SK-N-SH (cell line): ENCODE results near the gene ZDHHC7. TPM values are rescaled to one million over a fixed set of nuclear protein-coding genes. Genes with fewer than 3 reads are reported as not detected.

Experiments used
- CTCF ChIA-PET: fragments of 300-600, 350-600 bp; formaldehyde crosslinking; extraction: SDS; loops from one replicate; lab custom pipeline; 2021; lab: Yijun Ruan, JAX
- POLR2A ChIA-PET: fragments of 350-600 bp; sonication (Branson Sonifier 250); formaldehyde crosslinking; extraction: SDS; loops from one replicate; lab custom pipeline; 2020; ENCODE audit warnings: antibody characterized with exemption, inconsistent platforms; lab: Yijun Ruan, JAX
- DNase-seq: peaks from one replicate; pipeline ENCODE4 v3.0.0; 2012
- H2AFZ ChIP-seq: fragments of 200-600 bp; sonication (generic); 2 replicates; pipeline ENCODE4 v1.8.1; 2016; ENCODE audit warnings: antibody characterized with exemption, mild to moderate bottlenecking, low read depth
- H3F3A ChIP-seq: fragments of 200-600 bp; sonication (generic); replicated peaks from 2 replicates; pipeline ENCODE3; 2016; ENCODE audit warnings: antibody characterized with exemption, mild to moderate bottlenecking; ENCODE audit not compliant: insufficient read depth
- H3K27ac ChIP-seq, 2 experiments: fragments of 200-500 bp in 1 of 2; fragments of 200-600 bp in 1 of 2; sonication (Bioruptor generic) in 1 of 2; sonication (generic), shearing (Covaris generic) in 1 of 2; 2 replicates each; pipeline versions ENCODE4 v1.5.1 to v1.6.1; 2014 to 2016; ENCODE audit warnings: low read depth in 2 of 2, inconsistent platforms in 1 of 2, low read length in 1 of 2, mild to moderate bottlenecking in 1 of 2, mixed read lengths in 1 of 2
- H3K27me3 ChIP-seq: fragments of 200-600 bp; sonication (generic), shearing (Covaris generic); 2 replicates; pipeline ENCODE4 v1.6.1; 2016; ENCODE audit warnings: mixed run types; ENCODE audit not compliant: insufficient read depth
- H3K36me3 ChIP-seq, 2 experiments: fragments of 200-500 bp in 1 of 2; fragments of 200-600 bp in 1 of 2; sonication (Bioruptor generic) in 1 of 2; sonication (generic) in 1 of 2; replicated peaks in 1 of 2; 2 replicates each; pipeline versions ENCODE3 to v1.5.1; 2014 to 2016; ENCODE audit warnings: low read length in 1 of 2, mild to moderate bottlenecking in 1 of 2; ENCODE audit not compliant: insufficient read depth in 2 of 2, control insufficient read depth in 1 of 2
- H3K4me1 ChIP-seq, 2 experiments: fragments of 200-500 bp in 1 of 2; fragments of 200-600 bp in 1 of 2; sonication (Bioruptor generic) in 1 of 2; sonication (generic), shearing (Covaris generic) in 1 of 2; 2 replicates each; pipeline versions ENCODE4 v1.5.1 to v1.6.1; 2014 to 2016; ENCODE audit warnings: low read depth in 1 of 2, low read length in 1 of 2, mixed run types in 1 of 2; ENCODE audit not compliant: insufficient read depth in 2 of 2, control insufficient read depth in 1 of 2
- H3K4me2 ChIP-seq: fragments of 200-600 bp; sonication (generic), shearing (Covaris generic); 2 replicates; pipeline ENCODE4 v1.6.1; 2017; ENCODE audit warnings: mixed run types
- H3K4me3 ChIP-seq, 2 experiments: fragments of 200-500 bp in 1 of 2; fragments of 200-600 bp in 1 of 2; sonication (Bioruptor generic) in 1 of 2; sonication (generic), shearing (Covaris generic) in 1 of 2; 2 replicates each; pipeline versions ENCODE4 v1.5.1 to v1.8.1; 2014 to 2016; ENCODE audit warnings: low read depth in 2 of 2, inconsistent platforms in 1 of 2, low read length in 1 of 2, mild to moderate bottlenecking in 1 of 2, mixed read lengths in 1 of 2, moderate library complexity in 1 of 2
- H3K79me2 ChIP-seq: fragments of 200-600 bp; sonication (generic); 2 replicates; pipeline ENCODE4 v1.8.1; 2017; ENCODE audit warnings: mild to moderate bottlenecking; ENCODE audit not compliant: insufficient read depth
- H3K9ac ChIP-seq: fragments of 200-600 bp; sonication (generic); 2 replicates; pipeline ENCODE4 v1.6.1; 2017; ENCODE audit warnings: mixed run types
- H3K9me2 ChIP-seq: fragments of 200-600 bp; sonication (generic); 2 replicates; pipeline ENCODE4 v1.6.1; 2017; ENCODE audit warnings: mixed run types
- H3K9me3 ChIP-seq: fragments of 200-600 bp; sonication (generic); 2 replicates; pipeline ENCODE4 v1.6.1; 2017; ENCODE audit warnings: mixed run types, mild to moderate bottlenecking, moderate library complexity
- H4K20me1 ChIP-seq: fragments of 200-600 bp; sonication (generic); 2 replicates; pipeline ENCODE4 v1.6.1; 2017; ENCODE audit warnings: mild to moderate bottlenecking, mixed run types; ENCODE audit not compliant: insufficient read depth
- ELF1 ChIP-seq: IDR thresholded peaks from 2 replicates; pipeline ENCODE4 v1.4.0; 2012
- EP300 ChIP-seq, 2 experiments: IDR thresholded peaks; 2 replicates each; pipeline versions ENCODE4 v1.4.0 to v1.6.1; 2012; ENCODE audit warnings: borderline replicate concordance in 1 of 2, low read depth in 1 of 2, low read length in 1 of 2
- EZH2phosphoT487 ChIP-seq: fragments of 200-600 bp; sonication (generic); IDR thresholded peaks from 2 replicates; pipeline ENCODE4 v1.6.1; 2017; ENCODE audit warnings: low read depth, mixed run types, mild to moderate bottlenecking, antibody characterized with exemption, moderate library complexity, borderline replicate concordance
- FOSL2 ChIP-seq: IDR thresholded peaks from 2 replicates; pipeline ENCODE4 v1.4.0; 2012; ENCODE audit warnings: low read depth, mild to moderate bottlenecking, moderate library complexity, borderline replicate concordance
- FOXJ3 ChIP-seq: sonication (generic); formaldehyde crosslinking; IDR thresholded peaks from 2 replicates; pipeline ENCODE4 v1.5.1; 2020; ENCODE audit warnings: mild to moderate bottlenecking, missing genetic modification reagents
- GABPA ChIP-seq: IDR thresholded peaks from 2 replicates; pipeline ENCODE4 v1.4.0; 2012; ENCODE audit warnings: low read depth, mild to moderate bottlenecking
- JUND ChIP-seq: IDR thresholded peaks from 2 replicates; pipeline ENCODE4 v1.4.0; 2012
- NFIC ChIP-seq: IDR thresholded peaks from 2 replicates; pipeline ENCODE4 v1.4.0; 2012; ENCODE audit warnings: borderline replicate concordance
- POLR2AphosphoS5 ChIP-seq: IDR thresholded peaks from 2 replicates; pipeline ENCODE4 v1.6.1; 2012; ENCODE audit warnings: low read depth, low read length
- RCOR1 ChIP-seq: fragments of 150-350 bp; IDR thresholded peaks from 2 replicates; pipeline ENCODE4 v1.6.1; 2017; ENCODE audit warnings: antibody characterized with exemption, low read length
- RFX5 ChIP-seq: IDR thresholded peaks from 2 replicates; pipeline ENCODE4 v1.6.1; 2012; ENCODE audit warnings: mild to moderate bottlenecking, improper control_type of control experiment, low read length
- RXRA ChIP-seq: IDR thresholded peaks from 2 replicates; pipeline ENCODE4 v1.4.0; 2012; ENCODE audit warnings: low read depth, mild to moderate bottlenecking, borderline replicate concordance
- SMC3 ChIP-seq: IDR thresholded peaks from 2 replicates; pipeline ENCODE4 v1.6.1; 2012; ENCODE audit warnings: low read depth, low read length, improper control_type of control experiment
- TAF1 ChIP-seq: IDR thresholded peaks from 2 replicates; pipeline ENCODE4 v1.6.1; 2012; ENCODE audit warnings: low read depth, mild to moderate bottlenecking, low read length, moderate library complexity, borderline replicate concordance
- TEAD4 ChIP-seq: IDR thresholded peaks from 2 replicates; pipeline ENCODE4 v1.4.0; 2012; ENCODE audit warnings: mild to moderate bottlenecking, borderline replicate concordance; ENCODE audit not compliant: insufficient read depth
- YY1 ChIP-seq: IDR thresholded peaks from 2 replicates; pipeline ENCODE4 v1.4.0; 2012; ENCODE audit warnings: low read depth, mild to moderate bottlenecking
- WGBS: methylation state at CpG from one replicate; pipeline ENCODE4 v1.1.6; 2017; ENCODE audit warnings: low lambda C conversion rate; 5-methylcytosine and 5-hydroxymethylcytosine counted together
- polyA plus RNA-seq, 3 experiments: library from polyadenylated mRNA; depleted of rRNA; stranded (reverse); fragments of >200 nt; gene quantifications; 2 replicates each; pipeline ENCODE4 v1.2.3, GENCODE V29; 2012
- TF ChIP-seq, protein P1 (sequence below): fragments of 150-350 bp; IDR thresholded peaks from 2 replicates; pipeline ENCODE4 v1.6.1; 2017; ENCODE audit warnings: antibody characterized with exemption, low read length, low read depth, borderline replicate concordance
- TF ChIP-seq, protein P2 (sequence below): IDR thresholded peaks from 2 replicates; pipeline ENCODE4; 2012
- TF ChIP-seq, protein P3 (sequence below): IDR thresholded peaks from 2 replicates; pipeline ENCODE4 v1.4.0; 2012; ENCODE audit warnings: low read depth, borderline replicate concordance
- TF ChIP-seq, protein P4 (sequence below): fragments of 200-600 bp; sonication (generic); IDR thresholded peaks from 2 replicates; pipeline ENCODE4 v1.6.1; 2017; ENCODE audit warnings: antibody characterized with exemption, mild to moderate bottlenecking, moderate library complexity
- TF ChIP-seq, protein P5 (sequence below): IDR thresholded peaks from 2 replicates; pipeline ENCODE4 v1.4.0; 2012; ENCODE audit warnings: low read depth

ZDHHC7 gene
- polyA plus RNA-seq, 1 of the 3 experiments (the other 2 are of a cell fraction), result 114 TPM

DNA sequence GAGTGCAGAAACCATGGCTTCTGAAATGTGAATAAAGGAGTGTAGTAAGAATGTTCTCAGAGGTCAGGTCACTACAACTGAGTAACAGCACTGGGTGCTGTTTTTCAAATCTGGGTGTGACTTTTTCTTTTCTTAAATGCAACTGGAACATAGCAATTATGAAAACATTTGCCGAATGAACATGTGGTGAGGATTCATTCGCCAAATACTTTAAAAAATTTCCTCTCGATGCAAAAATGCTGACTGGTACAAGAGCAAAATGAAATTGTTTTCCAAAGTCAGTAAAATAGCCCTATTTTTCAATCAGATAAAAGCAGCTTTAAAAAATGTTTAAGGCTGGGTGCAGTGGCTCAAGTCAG, 18.6 kb downstream of the ZDHHC7 start:
- Histone ChIP-seq H3K9me3 (no peaks in the 10 kb centered on the region), H3K9me2 (no peaks in the 10 kb centered on the region), H2AFZ (no peak overlapping the region), H3K9ac (no peak overlapping the region), H3K4me1 (peaks cover 0 to 16% of the 10 kb centered on the region in 2 experiments; a peak in 2 of 4 replicates), H3K4me3 (no peak overlapping the region), H3K79me2 (peaks cover 79% of the 10 kb centered on the region), H3K36me3 (peaks cover 27 to 37% of the 10 kb centered on the region in 2 experiments), H3K4me2 (no peak overlapping the region), H3K27ac (no peak overlapping the region), H4K20me1 (no peaks in the 10 kb centered on the region), H3F3A (peaks cover 24% of the 10 kb centered on the region), H3K27me3 (no peaks in the 10 kb centered on the region)
- ChIA-PET POLR2A (no interaction called here), CTCF (interaction anchor here (2.1 kb wide), 1 partner anchor 22 kb away, joined by 5 read pairs; no protein-coding TSS in a partner anchor)
- TF ChIP-seq POLR2AphosphoS5 (no peak), RFX5 (no peak), FOSL2 (no peak), EZH2phosphoT487 (no peak), JUND (no peak), RCOR1 (no peak), EP300 (IDR thresholded peaks at IDR 0.05; ENCODE audit: borderline replicate concordance in 1 of 2, low read depth in 1 of 2, low read length in 1 of 2) (no peak)
- TF ChIP-seq, protein P1, sequence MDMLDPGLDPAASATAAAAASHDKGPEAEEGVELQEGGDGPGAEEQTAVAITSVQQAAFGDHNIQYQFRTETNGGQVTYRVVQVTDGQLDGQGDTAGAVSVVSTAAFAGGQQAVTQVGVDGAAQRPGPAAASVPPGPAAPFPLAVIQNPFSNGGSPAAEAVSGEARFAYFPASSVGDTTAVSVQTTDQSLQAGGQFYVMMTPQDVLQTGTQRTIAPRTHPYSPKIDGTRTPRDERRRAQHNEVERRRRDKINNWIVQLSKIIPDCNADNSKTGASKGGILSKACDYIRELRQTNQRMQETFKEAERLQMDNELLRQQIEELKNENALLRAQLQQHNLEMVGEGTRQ, result no peak
- TF ChIP-seq, protein P2, sequence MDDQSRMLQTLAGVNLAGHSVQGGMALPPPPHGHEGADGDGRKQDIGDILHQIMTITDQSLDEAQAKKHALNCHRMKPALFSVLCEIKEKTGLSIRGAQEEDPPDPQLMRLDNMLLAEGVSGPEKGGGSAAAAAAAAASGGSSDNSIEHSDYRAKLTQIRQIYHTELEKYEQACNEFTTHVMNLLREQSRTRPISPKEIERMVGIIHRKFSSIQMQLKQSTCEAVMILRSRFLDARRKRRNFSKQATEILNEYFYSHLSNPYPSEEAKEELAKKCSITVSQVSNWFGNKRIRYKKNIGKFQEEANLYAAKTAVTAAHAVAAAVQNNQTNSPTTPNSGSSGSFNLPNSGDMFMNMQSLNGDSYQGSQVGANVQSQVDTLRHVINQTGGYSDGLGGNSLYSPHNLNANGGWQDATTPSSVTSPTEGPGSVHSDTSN, result no peak
- 92% methylated on average over 3 of the region's 3 CpGs for WGBS
- DNase-seq, result no peak

DNA sequence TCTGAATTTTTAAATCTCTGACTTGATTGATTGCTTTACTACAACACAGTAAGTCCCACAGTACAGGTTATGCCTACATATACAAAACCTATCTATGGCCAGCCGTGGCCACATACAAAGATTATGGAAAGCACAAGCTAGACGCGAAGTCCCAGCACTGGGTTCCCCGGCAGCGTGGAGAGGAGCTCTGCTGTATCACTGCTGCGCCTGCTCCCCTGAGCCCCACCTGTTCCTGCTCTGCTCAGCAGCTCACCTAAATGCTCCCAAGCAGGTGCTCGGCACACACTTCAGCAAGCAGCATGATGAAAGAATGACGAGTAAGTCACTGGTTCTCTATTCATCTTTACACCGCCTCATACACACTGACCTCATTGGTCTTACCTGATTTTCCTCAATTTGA, 20.6 kb downstream of the ZDHHC7 start:
- Histone ChIP-seq H3K27me3 (no peaks in the 10 kb centered on the region), H4K20me1 (no peaks in the 10 kb centered on the region), H3K36me3 (peaks cover 36 to 47% of the 10 kb centered on the region in 2 experiments), H3K27ac (no peak overlapping the region), H3K4me1 (peaks cover 4 to 21% of the 10 kb centered on the region in 2 experiments; a peak in 3 of 4 replicates), H3K9me2 (no peaks in the 10 kb centered on the region), H3K4me2 (no peak overlapping the region), H3F3A (peaks cover 28% of the 10 kb centered on the region), H3K4me3 (no peak overlapping the region), H3K9ac (no peak overlapping the region), H2AFZ (no peak overlapping the region), H3K79me2 (peaks cover 79% of the 10 kb centered on the region), H3K9me3 (no peaks in the 10 kb centered on the region)
- CTCF ChIA-PET, result interaction anchor here (1.0 to 1.1 kb wide), 3 partner anchors 8 to 236 kb away, joined by 3 read pairs; no protein-coding TSS in a partner anchor
- WGBS, result 96% methylated on average over 9 of the region's 9 CpGs
- no peak for TF ChIP-seq RXRA
- TF ChIP-seq TAF1, result no peak
- no peak for TF ChIP-seq NFIC
- no peak for TF ChIP-seq POLR2AphosphoS5
- no peak for TF ChIP-seq RCOR1
- no peak for TF ChIP-seq RFX5
- TF ChIP-seq, protein P3, sequence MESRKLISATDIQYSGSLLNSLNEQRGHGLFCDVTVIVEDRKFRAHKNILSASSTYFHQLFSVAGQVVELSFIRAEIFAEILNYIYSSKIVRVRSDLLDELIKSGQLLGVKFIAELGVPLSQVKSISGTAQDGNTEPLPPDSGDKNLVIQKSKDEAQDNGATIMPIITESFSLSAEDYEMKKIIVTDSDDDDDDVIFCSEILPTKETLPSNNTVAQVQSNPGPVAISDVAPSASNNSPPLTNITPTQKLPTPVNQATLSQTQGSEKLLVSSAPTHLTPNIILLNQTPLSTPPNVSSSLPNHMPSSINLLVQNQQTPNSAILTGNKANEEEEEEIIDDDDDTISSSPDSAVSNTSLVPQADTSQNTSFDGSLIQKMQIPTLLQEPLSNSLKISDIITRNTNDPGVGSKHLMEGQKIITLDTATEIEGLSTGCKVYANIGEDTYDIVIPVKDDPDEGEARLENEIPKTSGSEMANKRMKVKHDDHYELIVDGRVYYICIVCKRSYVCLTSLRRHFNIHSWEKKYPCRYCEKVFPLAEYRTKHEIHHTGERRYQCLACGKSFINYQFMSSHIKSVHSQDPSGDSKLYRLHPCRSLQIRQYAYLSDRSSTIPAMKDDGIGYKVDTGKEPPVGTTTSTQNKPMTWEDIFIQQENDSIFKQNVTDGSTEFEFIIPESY, result no peak
- no peak for TF ChIP-seq ELF1
- TF ChIP-seq, protein P4, sequence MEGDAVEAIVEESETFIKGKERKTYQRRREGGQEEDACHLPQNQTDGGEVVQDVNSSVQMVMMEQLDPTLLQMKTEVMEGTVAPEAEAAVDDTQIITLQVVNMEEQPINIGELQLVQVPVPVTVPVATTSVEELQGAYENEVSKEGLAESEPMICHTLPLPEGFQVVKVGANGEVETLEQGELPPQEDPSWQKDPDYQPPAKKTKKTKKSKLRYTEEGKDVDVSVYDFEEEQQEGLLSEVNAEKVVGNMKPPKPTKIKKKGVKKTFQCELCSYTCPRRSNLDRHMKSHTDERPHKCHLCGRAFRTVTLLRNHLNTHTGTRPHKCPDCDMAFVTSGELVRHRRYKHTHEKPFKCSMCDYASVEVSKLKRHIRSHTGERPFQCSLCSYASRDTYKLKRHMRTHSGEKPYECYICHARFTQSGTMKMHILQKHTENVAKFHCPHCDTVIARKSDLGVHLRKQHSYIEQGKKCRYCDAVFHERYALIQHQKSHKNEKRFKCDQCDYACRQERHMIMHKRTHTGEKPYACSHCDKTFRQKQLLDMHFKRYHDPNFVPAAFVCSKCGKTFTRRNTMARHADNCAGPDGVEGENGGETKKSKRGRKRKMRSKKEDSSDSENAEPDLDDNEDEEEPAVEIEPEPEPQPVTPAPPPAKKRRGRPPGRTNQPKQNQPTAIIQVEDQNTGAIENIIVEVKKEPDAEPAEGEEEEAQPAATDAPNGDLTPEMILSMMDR, result no peak
- TF ChIP-seq YY1, result no peak
- TF ChIP-seq TEAD4, result no peak
- TF ChIP-seq, protein P5, sequence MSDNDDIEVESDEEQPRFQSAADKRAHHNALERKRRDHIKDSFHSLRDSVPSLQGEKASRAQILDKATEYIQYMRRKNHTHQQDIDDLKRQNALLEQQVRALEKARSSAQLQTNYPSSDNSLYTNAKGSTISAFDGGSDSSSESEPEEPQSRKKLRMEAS, result no peak
- TF ChIP-seq SMC3, result no peak
- no peak for TF ChIP-seq FOXJ3 (CRISPR knock-in tag)
- TF ChIP-seq GABPA, result no peak
- DNase-seq, result no peak
- POLR2A ChIA-PET, result no interaction called here
